ENCODE data around the gene CLEC2L.

DNA sequence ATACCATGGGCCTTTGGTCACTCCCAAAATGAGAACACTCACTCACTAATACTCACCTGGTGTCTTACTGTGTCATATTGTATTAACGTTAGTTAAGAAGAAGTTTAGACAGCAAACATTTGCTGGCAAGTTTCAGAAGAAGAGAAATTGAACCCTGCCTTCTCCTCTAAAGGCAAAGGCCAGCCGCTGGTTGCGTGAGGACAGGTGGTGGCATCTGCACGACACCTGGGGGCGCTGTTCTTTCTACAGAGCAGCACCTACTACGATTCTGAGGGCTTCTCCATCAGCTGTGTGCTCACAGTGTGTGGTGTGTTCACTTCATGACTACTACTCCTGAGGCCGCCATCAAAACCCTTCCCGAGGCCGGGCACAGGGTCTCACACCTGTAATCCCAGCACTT, 17.9 kb upstream of the CLEC2L start:
- TF ChIP-seq EZH2 (IDR thresholded peaks at IDR 0.05; ENCODE audit: insufficient read depth, poor library complexity, severe bottlenecking) (no peak), EZH2phosphoT487 (IDR thresholded peaks at IDR 0.05; ENCODE audit: insufficient read depth, low read depth) (no peak)
